GM21619 (cell line): ENCODE results near the gene CRTC3.
"Not testable (repeated sequence)": the region's sequence is repeated elsewhere in the genome, so short reads cannot be mapped to it uniquely, and the experiment has no call there.

ENCODE experiments used
- ATAC-seq: cut with Tn5 transposase; IDR thresholded peaks from one replicate; pipeline ENCODE4 v1.9.1; 2021; ENCODE audit not compliant: unreplicated experiment

CRTC3 gene

GRCh38 chr15:90667073-90667754 lies 137.5 kb downstream of the CRTC3 start:
- ATAC-seq, result no peak

DNA sequence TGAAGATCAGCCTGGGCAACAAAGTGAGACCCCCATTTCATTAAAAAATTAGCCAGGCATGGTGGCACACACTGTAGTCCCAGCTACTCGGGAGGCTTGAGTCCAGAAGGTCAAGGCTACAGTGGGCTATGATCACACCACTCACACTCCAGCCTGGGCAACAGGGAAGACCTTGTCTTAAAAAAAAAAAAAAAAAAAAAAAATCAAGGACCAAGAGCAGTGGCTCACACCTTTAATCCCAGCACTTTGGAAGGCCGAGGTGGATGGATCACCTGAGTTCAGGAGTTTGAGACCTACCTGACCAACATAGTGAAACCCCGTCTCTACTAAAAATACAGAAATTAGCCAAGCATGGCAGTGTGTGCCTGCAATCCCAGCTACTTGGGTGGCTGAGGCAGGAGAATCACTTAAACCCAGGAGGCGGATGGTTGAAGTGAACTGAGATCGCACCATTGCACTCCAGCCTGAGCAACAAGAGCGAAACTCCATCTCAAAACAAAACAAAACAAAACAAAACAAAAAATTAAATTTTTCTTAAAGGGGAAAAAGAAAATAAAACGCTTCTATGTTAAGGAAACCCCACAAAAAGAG lies 138.1 kb downstream of the CRTC3 start:
- ATAC-seq, result not testable (repeated sequence)

DNA sequence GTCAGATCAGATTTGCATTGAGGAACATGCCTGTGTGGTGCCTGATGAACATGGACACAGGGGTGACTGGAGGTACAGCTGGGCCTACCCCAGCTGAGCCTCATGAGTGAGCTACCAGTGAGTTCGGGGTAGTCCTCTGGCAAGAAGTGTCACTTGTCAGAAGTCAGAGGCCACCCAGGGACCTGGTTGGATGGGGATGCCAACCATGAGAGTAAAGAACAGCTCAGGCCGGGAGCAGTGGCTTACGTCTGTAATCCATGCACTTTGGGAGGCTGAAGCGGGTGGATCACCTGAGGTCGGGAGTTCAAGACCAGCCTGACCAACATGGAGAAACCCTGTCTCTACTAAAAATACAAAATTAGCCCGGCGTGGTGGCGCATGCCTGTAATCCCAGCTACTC lies 140.9 kb downstream of the CRTC3 start:
- ATAC-seq, result not testable (repeated sequence)

DNA sequence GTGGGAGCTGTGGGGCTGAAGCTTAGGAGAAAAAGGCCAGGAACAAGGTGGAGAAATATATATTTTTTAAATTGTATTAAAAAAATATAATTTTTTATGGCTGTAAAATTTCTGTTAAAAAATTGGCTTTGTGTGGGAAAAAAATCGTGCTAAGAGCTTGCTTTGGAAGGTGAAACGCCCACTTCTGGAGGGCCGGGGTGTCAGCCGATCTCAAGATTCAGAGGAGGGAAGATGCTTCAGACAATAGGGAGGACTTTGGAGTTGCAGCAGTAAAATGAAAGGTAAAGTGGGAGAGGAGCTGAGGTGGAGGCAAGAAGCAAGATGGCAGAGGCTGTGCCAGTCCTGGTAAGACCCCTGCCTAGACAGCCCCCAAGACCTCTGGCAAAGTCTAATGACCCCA lies 141.5 kb downstream of the CRTC3 start:
- ATAC-seq, result no peak

DNA sequence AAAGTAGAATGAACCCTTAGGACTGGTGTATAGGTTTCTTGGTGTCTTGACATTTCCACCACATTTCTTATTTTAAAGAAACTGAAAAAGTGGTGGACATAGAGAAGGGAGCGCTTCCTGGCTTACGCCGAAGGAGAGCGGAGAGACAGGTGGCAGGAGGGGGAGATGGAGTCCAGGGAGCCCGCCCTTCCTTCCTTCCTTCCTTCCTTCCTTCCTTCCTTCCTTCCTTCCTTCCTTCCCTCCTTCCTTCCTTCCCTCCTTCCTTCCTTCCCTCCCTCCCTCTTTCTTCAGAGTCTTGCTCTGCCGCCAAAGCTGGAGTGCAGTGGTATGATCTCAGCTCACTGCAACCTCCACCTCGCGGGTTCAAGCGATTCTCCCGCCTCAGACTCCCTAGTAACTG lies 143.6 kb downstream of the CRTC3 start:
- ATAC-seq, result not testable (repeated sequence)

DNA sequence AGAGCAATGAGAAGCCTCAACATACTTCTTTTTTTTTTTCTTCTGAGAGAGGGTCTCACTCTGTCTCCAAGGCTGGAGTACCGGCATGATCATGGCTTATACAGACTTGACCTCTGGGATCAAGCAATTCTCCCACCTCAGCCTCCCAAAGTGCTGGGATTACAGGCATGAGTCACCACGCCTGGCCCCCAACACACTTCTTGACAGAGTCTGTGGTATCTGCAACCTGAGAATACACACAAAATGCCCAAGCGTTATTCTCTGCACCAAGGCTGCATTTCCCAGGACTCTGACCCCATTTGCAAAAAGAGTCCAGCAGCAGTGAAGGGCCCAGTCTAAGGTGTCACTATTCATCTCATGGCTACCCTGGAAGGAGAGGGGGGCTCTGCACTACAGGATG lies 144.8 kb downstream of the CRTC3 start:
- ATAC-seq, result no peak

GRCh38 chr15:90675464-90675863 lies 145.7 kb downstream of the CRTC3 start:
- ATAC-seq, result no peak

- no peak for ATAC-seq
Observed at GRCh38 chr15:90677807-90678790, 148.4 kb downstream of the CRTC3 start.

DNA sequence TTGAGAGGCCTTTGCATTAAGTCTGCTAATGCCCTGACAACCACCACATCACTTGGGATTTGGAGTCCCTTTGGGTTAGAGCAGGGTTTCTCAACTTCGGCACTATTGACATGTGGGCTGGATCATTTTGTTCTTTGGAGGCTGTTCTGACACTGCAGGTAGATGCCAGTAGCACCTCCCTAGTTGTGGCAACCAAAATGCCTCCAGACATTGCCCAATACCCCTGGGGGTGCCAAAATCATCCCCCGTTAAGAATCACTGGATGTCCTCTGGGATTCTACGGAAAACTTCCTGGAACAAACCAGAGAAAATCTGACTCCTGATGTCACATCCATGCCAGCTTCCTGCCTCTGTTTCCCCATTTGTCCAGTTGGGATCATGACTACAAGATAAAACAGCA lies 150.2 kb downstream of the CRTC3 start:
- ATAC-seq, result no peak

GRCh38 chr15:90680371-90680935 lies 150.7 kb downstream of the CRTC3 start:
- ATAC-seq, result no peak

GRCh38 chr15:90681056-90681455 lies 151.3 kb downstream of the CRTC3 start:
- ATAC-seq, result no peak

DNA sequence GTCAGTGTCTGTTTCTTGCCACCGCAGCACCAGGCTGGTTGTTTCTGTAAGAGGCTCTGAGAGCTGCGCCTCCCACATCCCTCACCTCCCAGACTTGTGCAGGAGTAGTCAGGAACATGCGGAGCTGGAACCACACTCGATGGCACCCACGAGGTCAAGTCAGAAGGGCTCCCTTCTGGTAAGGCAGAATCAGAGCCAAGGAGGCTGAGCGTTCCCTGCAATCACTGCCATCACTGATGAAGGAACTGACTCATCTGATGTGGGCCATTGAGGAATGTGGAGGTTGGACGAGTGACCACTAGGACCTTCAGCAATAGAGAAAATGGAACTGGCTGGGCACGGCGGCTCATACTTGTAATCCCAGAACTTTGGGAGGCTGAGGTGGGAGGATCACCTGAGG lies 151.8 kb downstream of the CRTC3 start:
- ATAC-seq, result no peak

DNA sequence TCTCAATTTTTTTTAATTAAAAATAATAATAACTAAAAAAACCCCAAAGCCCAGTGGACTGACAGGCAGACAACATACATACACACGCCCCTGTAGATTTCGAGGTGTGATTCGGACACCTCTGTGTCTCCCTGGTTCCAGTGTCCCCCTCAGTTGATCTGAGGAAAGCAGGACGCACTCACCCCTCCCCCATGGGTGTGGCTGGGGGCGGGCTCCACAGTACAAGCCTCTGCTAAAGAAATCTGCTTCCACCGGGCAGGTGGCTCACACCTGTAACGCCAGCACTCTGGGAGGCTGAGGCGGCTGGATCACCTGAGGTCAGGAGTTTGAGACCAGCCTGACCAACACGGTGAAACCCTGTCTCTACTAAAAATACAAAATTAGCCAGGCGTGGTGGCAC lies 153.6 kb downstream of the CRTC3 start:
- ATAC-seq, result no peak

DNA sequence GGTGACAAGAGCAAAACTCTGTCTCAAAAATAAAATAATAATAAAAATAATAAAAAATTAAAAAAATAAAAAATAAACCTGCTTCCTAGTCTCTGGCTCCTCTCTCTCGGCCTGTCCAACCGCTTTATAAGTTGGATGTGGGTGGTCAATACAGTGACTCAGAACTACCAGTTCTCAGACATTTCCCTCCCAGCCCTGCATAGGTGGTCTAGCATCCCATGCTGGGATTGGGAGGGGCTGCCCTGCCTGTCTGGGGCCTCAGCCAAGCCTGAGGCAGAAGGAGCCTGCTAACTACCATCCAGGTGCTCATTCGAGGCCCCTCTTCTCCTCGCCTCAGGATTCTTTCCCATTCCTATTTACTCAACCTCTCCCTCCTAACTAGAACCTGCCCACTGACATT lies 154.2 kb downstream of the CRTC3 start:
- ATAC-seq, result no peak

- ATAC-seq, result no peak
Observed at GRCh38 chr15:90684281-90684680, 154.6 kb downstream of the CRTC3 start.

GRCh38 chr15:90685591-90686434 lies 156.1 kb downstream of the CRTC3 start:
- ATAC-seq, result peak; percentile 21

GRCh38 chr15:90686435-90687218 lies 156.9 kb downstream of the CRTC3 start:
- peak; percentile 88 for ATAC-seq

- not testable (repeated sequence) for ATAC-seq
Observed at GRCh38 chr15:90689326-90689961, 159.7 kb downstream of the CRTC3 start.

- no peak for ATAC-seq
Observed at GRCh38 chr15:90690585-90690984, 160.9 kb downstream of the CRTC3 start.
